Activated CD8-positive, alpha-beta memory T cell treated with anti-CD3 and anti-CD28 coated beads, Interleukin-2, amount 50 U/mL, for 4 hours (primary cell): ENCODE measurements around the gene SIGLEC1.

ENCODE experiments used
- DNase-seq: peaks from one replicate; pipeline ENCODE4 v3.0.0-alpha.2; 2020

Gene SIGLEC1

DNA sequence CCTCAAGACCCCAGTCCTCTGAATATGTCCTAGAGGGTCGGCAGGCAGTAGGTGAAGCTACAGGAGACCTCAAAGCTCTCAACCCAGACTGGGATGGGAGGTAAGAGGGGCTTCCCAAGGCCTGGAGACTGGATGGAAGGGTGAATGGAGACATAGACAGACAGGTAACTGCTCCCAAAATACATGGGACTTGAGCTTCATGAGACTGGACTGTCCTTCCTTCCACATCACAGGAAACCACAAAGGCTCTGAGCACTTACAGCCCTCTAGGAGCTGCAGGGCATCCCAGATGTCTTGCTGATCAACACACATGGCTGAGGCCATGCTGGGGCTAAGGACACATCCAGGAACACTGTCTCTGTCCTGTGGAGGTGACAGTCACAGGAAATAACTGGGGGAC, 31.6 kb upstream of the SIGLEC1 start:
- DNase-seq: no peak

- DNase-seq: no peak
Measured at GRCh38 chr20:3743251-3743650, 30.9 kb upstream of the SIGLEC1 start.

GRCh38 chr20:3741836-3742458, 29.5 kb upstream of the SIGLEC1 start:
- DNase-seq: no peak

DNA sequence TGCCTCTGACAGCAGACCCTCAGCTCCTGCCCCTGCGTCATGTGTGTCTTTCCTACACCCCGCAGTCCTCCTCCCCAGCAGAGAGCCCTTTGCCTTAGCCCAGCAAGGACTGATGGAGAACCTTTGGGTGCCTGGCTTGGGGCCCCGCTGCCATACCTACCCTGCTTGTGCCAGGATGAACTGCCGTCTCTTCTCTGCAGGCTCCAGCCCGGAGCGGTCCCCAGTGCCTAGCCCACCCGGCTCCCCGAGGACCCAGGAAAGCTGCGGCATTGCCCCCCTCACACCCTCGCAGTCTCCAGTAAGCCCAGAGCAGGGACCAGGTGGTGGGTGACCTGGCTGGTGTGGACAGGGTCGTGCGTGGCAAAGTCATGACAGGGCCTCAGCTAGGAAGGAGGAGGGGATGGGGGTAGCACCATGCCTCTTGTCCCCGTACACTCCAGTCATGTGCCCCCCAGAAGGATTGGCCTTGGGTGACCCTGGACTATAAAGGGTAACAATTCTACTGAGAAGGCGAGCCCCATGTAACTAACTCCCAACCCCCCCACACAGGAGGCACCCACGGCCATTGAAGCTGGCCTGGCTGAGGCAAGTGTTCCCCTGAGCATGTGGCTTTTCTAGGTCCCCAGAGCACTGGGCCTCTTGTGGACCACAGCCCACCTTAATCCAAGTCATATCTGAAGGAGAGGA, 28.4 kb upstream of the SIGLEC1 start:
- DNase-seq: no peak

DNA sequence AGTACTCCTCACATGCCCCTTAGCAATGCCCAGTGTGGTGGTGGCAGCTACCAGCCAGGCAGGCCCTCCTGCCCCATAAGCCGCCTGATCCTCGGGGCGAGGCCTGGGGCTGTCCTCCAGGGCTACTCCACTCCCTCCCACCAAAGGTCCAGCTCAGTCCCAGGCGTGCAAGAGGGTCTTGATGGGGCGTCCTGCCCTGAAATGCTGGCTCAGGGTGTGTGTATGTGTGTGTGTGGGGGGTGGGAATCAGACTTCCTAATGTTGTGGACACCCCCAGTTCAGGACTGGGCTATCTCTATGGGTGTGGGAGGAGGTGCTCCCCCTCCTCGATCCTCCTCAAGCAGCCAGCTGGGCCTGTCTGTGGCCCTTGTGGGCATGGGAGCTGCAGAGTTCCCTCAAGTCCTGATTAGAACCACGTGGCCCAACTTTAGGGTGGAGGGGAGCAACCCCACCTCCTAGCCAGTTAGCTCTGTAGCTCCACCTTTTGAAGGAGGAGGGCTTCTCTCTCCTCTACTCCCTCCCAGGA, 27.6 kb upstream of the SIGLEC1 start:
- no peak for DNase-seq

GRCh38 chr20:3739054-3739925, 26.9 kb upstream of the SIGLEC1 start:
- no peak for DNase-seq

DNA sequence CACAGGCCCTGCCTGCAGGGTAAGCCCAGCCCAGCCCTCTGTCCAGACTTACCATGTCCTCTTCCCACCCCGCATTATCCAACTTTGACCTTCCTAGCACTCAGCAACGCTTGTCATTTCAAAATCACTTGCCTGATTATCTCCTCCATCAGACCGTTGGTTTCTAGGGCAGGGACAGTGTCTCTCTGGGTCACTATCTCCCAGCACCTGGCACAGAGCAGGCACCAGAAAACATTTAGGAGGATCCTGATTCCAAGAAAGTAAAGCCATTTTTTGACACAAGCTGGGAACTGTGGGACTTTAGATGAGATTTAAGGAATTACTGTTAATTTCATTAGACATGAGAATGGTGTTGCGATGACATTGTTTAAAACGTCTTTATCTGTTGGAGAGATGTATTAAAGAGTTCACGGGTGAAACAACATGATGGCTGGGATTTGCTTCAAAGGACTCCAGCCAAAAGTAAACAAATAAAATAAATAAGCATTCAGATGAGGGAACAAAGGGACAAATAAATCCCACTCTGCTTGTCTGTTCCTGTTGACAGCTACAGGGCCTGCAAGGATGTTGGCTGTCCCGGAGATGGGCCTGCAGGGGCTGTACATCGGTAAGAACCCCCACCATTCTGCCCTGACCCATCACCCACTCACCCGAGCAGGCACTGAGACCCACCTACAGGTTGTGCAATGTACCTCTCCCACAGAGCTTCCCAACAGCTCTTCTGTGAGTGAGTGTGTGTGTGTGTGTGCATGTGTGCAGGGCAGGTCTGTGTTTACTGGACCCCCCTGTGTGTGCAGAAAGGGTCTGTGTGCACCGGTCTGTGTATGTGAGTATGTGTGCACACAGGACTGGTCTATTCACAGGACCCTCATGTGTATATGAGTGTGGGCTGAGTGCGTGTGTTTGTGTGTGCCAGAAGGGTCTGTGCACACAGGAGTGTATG, 26.0 kb upstream of the SIGLEC1 start:
- no peak for DNase-seq

- DNase-seq: no peak
Measured at GRCh38 chr20:3735768-3736167, 23.4 kb upstream of the SIGLEC1 start.

GRCh38 chr20:3734111-3734843, 21.9 kb upstream of the SIGLEC1 start:
- DNase-seq: no peak

GRCh38 chr20:3733119-3733995, 21.0 kb upstream of the SIGLEC1 start:
- DNase-seq: no peak

- DNase-seq: no peak
Measured at GRCh38 chr20:3732327-3733118, 20.1 kb upstream of the SIGLEC1 start, which contains the start of gene HSPA12B. Gene HSPA12B, plus strand, starts transcription at chr20:3732685. Its CDS starts 5,990 bp downstream, at chr20:3738675.

DNA sequence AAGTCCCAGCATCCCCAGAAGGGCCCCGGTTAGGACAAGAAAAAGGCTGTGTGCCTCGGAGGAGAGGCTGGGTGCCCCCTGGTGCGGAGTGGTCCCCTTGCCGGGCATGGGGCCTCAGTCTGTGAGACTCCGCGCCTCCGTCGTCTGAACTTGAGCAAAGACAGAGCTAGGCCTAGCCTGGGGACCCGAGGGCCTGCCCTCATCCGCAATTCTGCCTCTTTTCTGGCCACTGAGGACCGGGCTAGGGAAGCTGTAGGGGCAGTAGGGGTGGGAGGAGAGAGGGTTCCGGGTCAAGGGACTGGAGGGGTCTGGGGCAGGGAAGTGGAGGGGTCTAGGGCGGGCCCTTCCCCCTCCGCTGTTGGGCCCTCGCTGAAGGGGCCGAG, 19.5 kb upstream of the SIGLEC1 start:
- no peak for DNase-seq

DNA sequence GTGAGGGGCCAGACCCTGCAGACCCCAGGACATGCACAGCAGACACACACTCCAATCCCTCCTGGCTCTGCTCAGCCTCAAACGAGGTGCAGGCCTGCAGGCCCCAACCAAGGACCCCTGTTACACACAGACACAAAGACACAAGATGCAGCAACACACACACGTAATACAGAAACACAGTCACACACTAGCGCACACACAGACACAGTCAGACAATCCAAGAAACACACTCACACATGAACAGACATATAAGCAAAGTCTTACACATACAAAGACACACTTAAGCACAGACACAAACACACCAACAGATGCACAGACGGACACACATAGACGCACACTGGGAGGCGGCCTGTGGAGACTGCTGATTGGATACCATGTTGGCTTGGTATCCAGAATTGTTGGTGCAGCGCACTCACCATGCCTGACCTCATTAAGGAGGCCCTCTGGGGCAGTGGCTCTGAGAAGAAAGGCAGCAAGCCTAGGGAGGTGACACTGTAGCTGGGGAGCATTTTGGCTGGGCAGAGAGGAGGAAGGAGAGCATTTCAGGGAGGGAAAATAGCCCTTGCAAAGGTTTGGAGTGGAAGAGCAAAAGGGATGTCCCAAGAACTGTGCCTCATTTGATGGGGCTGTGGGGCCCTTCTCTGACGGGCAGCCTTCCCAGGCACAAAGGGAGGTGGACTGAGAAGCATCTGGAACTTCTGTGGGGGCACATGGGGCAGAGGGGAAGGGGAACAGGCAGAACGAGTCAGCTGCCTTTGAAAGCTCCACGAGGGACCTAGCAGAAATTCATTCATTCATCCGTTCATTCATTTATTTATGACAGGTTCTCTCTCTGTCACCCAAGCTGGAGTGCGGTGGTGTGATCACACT, 18.6 kb upstream of the SIGLEC1 start:
- no peak for DNase-seq

- no peak for DNase-seq
Measured at GRCh38 chr20:3729811-3730540, 17.6 kb upstream of the SIGLEC1 start.

DNA sequence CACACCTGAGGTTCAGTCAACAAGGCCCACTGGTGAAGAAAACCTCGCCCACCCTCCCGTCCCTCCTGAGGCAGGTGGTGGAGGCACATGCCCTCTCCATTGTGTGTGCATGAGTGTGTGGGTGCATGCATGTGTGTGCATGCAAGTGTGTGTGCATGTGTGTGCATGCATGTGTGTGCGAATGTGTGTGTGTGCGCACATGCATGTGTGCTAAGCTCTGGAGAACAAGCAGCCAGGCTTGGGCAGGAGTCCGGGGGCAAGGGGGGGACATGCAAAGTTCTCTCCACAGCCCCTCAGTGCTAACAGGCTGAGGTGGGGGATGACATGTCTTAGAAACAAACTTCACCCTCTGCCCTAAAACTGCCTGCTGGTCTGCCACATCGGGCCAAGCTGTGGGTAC, 17.0 kb upstream of the SIGLEC1 start:
- no peak for DNase-seq

DNA sequence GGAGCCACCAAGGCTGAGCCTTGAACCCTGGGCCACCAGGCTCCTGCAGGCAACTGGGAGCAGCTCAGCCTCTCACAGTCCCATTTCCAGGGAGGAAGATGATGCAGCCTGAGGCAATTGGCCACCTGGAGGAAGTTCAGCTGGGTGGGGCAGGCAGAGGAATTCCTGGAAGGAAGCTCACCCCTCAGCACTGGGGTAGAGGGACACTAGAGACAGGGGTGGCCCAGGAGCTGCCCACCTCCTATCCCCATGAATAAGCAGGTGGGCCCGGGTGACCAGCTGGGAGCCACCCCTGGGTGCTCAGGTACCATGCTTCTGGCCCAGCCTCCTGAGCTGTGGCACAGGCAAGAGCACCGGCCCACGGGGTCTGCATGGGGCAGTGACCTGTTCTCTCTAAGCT, 16.5 kb upstream of the SIGLEC1 start:
- DNase-seq: no peak

DNA sequence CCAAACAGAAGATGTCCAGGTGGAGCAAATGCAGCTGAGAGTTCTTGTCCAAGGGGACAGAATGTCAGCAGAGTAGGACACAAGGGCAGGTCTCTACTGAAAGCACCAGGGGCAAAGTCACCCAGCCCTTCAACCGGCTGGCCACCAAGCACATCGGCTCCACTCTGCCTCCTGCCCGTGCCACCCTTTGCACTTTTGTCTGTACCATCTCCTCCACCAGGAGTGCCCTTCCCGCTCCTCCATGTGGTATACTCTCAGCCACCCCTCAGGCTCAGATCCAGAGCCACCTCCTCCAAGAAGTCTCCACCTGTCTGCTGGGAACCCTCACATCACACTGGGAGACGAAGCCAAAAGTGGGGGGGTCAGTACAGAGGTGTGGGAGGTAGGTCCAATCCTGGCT, 16.0 kb upstream of the SIGLEC1 start:
- DNase-seq: no peak

GRCh38 chr20:3727401-3728021, 15.1 kb upstream of the SIGLEC1 start:
- no peak for DNase-seq
